Natural killer cell (primary cell): ENCODE measurements around the gene TELO2. TPM values are rescaled to one million over a fixed set of nuclear protein-coding genes. Genes with fewer than 3 reads are reported as not detected.

Experiments used
- ATAC-seq, 3 donors: fragments of 150-1000 bp in 2 of 3; fragments of 200-7000 bp in 1 of 3; cut with Tn5 transposase; 1 replicate in 1 of 3; 2 replicates in 2 of 3; pipeline ENCODE4 v1.10.0; 2021; ENCODE audit warnings: mild to moderate bottlenecking in 2 of 3, moderate library complexity in 2 of 3
- DNase-seq, 2 donors: peaks; one replicate each; pipeline versions ENCODE4 v3.0.0 to v3.0.0-alpha.2; 2013 to 2021; ENCODE audit warnings: mixed read lengths in 1 of 2
- H3K27ac ChIP-seq: one replicate; pipeline ENCODE4 v1.5.1; 2013; ENCODE audit warnings: mild to moderate bottlenecking, low read length
- H3K27me3 ChIP-seq: one replicate; pipeline ENCODE4 v1.6.1; 2013; ENCODE audit warnings: low read length; ENCODE audit not compliant: control insufficient read depth, insufficient read depth
- H3K36me3 ChIP-seq: one replicate; pipeline ENCODE4 v1.6.1; 2013; ENCODE audit warnings: low read length; ENCODE audit not compliant: control insufficient read depth, insufficient read depth
- H3K4me1 ChIP-seq: one replicate; pipeline ENCODE4 v1.6.1; 2013; ENCODE audit warnings: low read length; ENCODE audit not compliant: control insufficient read depth, insufficient read depth
- H3K4me3 ChIP-seq: one replicate; pipeline ENCODE4 v1.5.1; 2013; ENCODE audit warnings: low read length
- H3K9me3 ChIP-seq: one replicate; pipeline ENCODE4 v1.6.1; 2013; ENCODE audit warnings: low read length; ENCODE audit not compliant: control insufficient read depth, insufficient read depth
- H3K27ac Mint-ChIP-seq, 2 donors: one replicate each; pipeline ENCODE4 v1.8.0; 2022; ENCODE audit warnings: mild to moderate bottlenecking in 2 of 2, mixed read lengths in 2 of 2, moderate library complexity in 1 of 2
- H3K27me3 Mint-ChIP-seq, 2 donors: one replicate each; pipeline ENCODE4 v1.8.0; 2022; ENCODE audit warnings: low read depth in 2 of 2, mixed read lengths in 2 of 2
- H3K36me3 Mint-ChIP-seq: one replicate; pipeline ENCODE4 v1.8.0; 2022; ENCODE audit warnings: mixed read lengths
- H3K4me1 Mint-ChIP-seq, 2 donors: one replicate each; pipeline ENCODE4 v1.8.0; 2022; ENCODE audit warnings: mixed read lengths in 2 of 2
- H3K4me3 Mint-ChIP-seq: one replicate; pipeline ENCODE4 v1.8.0; 2022; ENCODE audit warnings: mild to moderate bottlenecking, moderate library complexity, mixed read lengths
- H3K9me3 Mint-ChIP-seq, 2 donors: one replicate each; pipeline ENCODE4 v1.8.0; 2022; ENCODE audit warnings: mixed read lengths in 2 of 2
- WGBS: methylation state at CpG from one replicate; pipeline ENCODE4 v1.1.7; 2013; ENCODE audit warnings: missing lambda C conversion rate; ENCODE audit not compliant: insufficient coverage; 5-methylcytosine and 5-hydroxymethylcytosine counted together
- intact Hi-C: fragments of 100-400 bp; cut with micrococcal nuclease; formaldehyde crosslinking; loops from one replicate; pipeline ENCODE4 v1.14.2; 2022
- total RNA-seq, 4 donors: library from RNA; stranded (reverse); fragments of 120-200 nt in 1 of 4; gene quantifications; one replicate each; pipeline versions ENCODE4 v1.2.3 to v1.2.4, GENCODE V29; 2013 to 2022
- TF ChIP-seq, protein P1 (sequence below): fragments of 200-600 bp; IDR thresholded peaks from one replicate; pipeline ENCODE4 v1.8.0; 2022; ENCODE audit warnings: antibody characterized with exemption

Gene TELO2
- total RNA-seq, 3 donors from 2014 or later (not counting 1 experiment from before 2014, with no cell fraction given), result 45.5 to 50.0 (median 46.5) TPM

DNA sequence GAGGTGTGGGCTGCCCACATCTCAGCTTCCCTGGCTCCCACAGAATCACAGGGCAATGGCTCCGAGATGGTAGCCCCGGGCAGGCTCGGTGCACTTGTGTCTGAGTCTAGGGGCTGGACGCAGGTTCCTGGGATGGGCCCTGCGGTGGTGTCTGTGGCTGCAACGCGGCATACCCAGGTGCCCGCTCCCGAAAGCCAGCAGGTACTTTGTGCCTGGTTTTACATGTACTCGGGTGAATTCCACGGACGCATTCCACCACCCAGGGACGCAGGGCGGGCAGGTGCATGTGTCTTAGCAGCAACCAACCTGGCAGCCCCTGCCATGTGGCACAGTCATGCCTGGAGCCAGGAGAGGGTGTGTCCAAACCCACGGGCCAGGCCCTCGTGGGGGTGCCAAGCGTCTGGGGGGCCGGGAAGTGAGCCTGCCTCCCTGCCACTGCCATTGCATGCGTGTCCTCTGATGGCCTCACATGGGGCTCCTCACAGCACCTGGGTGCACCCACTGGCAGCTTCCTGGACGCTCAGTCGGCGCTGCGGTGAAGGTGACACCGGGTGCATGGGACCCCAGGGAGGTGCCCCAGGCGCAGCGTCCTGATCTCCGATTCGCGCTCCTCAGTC lies 35.9 kb downstream of the TELO2 start:
- Histone ChIP-seq H3K27me3 (no peaks in the 10 kb centered on the region), H3K36me3 (no peaks in the 10 kb centered on the region), H3K9me3 (no peaks in the 10 kb centered on the region), H3K27ac (no peak overlapping the region), H3K4me1 (peaks cover 38% of the 10 kb centered on the region), H3K4me3 (no peak overlapping the region)
- H3K27me3 Mint-ChIP-seq, result no peaks in the 10 kb centered on the region
- 91% methylated on average over 29 of the region's 29 CpGs for WGBS
- ATAC-seq, result no peak
- no peaks in the 10 kb centered on the region for H3K36me3 Mint-ChIP-seq
- no peak overlapping the region for H3K4me3 Mint-ChIP-seq
- no peaks in the 10 kb centered on the region for H3K4me1 Mint-ChIP-seq
- no peaks in the 10 kb centered on the region for H3K9me3 Mint-ChIP-seq
- intact Hi-C loops, result no loop called here
- H3K27ac Mint-ChIP-seq, result no peak overlapping the region
- TF ChIP-seq, protein P1, sequence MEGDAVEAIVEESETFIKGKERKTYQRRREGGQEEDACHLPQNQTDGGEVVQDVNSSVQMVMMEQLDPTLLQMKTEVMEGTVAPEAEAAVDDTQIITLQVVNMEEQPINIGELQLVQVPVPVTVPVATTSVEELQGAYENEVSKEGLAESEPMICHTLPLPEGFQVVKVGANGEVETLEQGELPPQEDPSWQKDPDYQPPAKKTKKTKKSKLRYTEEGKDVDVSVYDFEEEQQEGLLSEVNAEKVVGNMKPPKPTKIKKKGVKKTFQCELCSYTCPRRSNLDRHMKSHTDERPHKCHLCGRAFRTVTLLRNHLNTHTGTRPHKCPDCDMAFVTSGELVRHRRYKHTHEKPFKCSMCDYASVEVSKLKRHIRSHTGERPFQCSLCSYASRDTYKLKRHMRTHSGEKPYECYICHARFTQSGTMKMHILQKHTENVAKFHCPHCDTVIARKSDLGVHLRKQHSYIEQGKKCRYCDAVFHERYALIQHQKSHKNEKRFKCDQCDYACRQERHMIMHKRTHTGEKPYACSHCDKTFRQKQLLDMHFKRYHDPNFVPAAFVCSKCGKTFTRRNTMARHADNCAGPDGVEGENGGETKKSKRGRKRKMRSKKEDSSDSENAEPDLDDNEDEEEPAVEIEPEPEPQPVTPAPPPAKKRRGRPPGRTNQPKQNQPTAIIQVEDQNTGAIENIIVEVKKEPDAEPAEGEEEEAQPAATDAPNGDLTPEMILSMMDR, result no peak
- no peak for DNase-seq

DNA sequence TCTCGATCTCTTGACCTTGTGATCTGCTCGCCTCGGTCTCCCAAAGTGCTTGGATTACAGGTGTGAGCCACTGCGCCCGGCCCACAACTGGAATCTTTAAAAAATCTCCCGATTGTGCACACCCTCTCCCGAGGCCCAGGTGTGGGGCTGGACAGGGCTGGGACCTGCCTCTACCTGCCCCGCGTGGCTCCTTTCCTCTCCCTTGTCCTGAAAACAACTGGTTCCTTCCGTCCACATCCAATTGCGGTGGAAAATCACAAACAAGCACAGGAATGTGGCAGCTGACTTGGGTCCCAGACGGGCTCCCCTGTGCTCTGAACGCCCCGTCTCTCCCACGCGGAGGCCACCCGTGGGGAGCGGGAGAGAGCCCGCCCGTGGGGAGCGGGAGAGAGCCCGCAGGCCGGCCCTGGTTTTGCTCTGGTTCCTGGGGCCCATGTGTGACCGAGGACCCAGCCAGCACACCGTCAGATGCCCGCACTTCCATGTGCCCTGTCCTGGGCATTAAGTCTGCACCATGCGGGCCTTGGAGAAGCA lies 37.3 kb downstream of the TELO2 start:
- no peak overlapping the region for H3K4me3 Mint-ChIP-seq

DNA sequence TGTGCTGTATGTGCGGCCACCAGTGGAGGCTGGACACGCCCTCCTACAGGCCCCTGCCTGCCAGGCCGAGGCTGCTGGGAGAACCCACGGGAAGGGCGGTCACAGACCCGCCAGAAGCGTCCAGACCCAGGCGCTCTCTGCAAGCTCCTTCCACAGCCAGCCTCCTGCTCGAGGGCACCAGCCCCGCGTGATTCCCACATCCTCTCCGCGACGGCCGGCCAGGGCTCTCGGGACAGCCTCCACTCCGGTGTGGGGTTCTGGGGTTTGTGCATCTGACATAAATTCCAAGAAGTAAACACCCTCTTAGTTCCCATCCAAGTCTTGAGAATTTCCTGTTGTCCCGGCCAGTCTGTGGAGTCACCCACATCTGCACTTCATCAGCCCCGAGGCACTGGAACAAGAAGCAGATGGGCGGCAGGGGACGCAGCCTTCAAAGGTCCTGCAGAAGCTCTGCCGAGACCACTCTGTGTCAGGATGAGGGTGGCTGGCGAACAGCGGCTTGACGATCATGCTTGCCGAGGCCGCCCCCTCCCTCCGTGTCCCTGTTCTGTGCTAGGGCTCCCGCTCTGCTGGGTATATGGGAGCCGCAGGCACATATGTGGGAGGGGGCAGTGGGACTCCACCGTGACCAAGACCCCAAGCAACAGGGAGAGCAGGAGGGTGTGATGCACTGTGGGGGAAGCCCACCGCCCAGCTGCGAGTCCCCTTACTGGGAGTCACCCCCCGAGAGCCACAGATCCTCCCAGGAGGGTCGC lies 37.9 kb downstream of the TELO2 start:
- Mint-ChIP-seq H3K4me1 (peaks cover 12 to 13% of the 10 kb centered on the region in 2 donors), H3K36me3 (no peaks in the 10 kb centered on the region), H3K27ac (no peak overlapping the region), H3K9me3 (no peaks in the 10 kb centered on the region), H3K27me3 (no peaks in the 10 kb centered on the region), H3K4me3 (no peak overlapping the region)
- peaks cover 50% of the 10 kb centered on the region for H3K4me1 ChIP-seq
- H3K9me3 ChIP-seq, result no peaks in the 10 kb centered on the region
- ATAC-seq (no peak), DNase-seq (no peak)
- intact Hi-C loops, result no loop called here
- TF ChIP-seq, protein P1, result no peak
- no peaks in the 10 kb centered on the region for H3K36me3 ChIP-seq
- 94% methylated on average over 35 of the region's 35 CpGs for WGBS
- H3K4me3 ChIP-seq, result no peak overlapping the region
- H3K27ac ChIP-seq, result no peak overlapping the region
- H3K27me3 ChIP-seq, result no peaks in the 10 kb centered on the region

More for the DNA sequence above, 37.3 kb downstream of the TELO2 start:
- no peaks in the 10 kb centered on the region for H3K27me3 Mint-ChIP-seq
- Histone ChIP-seq H3K9me3 (no peaks in the 10 kb centered on the region), H3K27ac (no peak overlapping the region), H3K36me3 (no peaks in the 10 kb centered on the region), H3K4me3 (no peak overlapping the region), H3K4me1 (peaks cover 50% of the 10 kb centered on the region), H3K27me3 (no peaks in the 10 kb centered on the region)
- DNase-seq (no peak), ATAC-seq (no peak)
- H3K9me3 Mint-ChIP-seq, result no peaks in the 10 kb centered on the region
- H3K4me1 Mint-ChIP-seq, result peaks cover 10% of the 10 kb centered on the region in 2 donors
- no peaks in the 10 kb centered on the region for H3K36me3 Mint-ChIP-seq
- TF ChIP-seq, protein P1, result no peak
- intact Hi-C loops, result no loop called here
- 96% methylated on average over 27 of the region's 27 CpGs for whole genome bisulfite sequencing
- H3K27ac Mint-ChIP-seq, result no peak overlapping the region
